Measurements from ENCODE around the gene ZNF805. TPM values are rescaled to one million over a fixed set of nuclear protein-coding genes. Genes with fewer than 3 reads are reported as not detected.

The ZNF805 gene
- total RNA-seq, 4 donors from 2014 or later, result 7.4 to 17.0 (median 10.1) TPM

DNA sequence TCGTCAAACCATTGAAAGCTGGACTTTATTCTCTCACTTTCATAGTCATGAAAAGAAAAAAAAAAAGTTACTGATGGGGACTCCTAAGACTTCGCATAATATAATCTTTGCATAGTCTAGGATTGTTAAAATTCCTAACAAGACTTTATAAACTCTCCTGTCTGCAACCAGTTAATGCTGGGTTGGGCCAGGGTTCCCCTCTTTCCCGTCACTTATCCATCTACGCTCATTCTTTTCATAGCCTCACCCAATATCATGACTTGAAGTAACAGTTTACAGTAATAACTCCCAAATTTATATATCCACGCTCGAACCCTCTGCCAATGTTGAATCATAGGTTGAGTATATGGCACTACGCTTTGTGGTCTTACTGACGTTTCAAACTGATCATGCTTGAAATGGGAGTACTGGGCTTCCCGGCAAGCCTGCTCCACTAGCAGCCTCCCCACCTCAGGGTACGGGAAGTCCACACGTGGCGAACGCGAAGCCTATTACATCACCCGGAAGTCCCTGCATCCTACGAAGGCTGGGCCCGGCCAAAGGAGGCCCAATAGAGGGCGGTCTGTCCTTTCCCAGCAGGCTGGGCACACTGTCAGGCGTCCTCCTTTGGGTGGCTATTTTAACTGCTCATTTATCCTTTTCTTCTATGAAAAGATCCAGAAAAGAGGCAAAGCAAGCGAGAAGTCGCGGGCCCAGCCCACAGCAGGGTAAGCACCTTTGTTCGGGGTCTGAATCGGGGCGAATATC is 39.2 kb downstream of the ZNF805 start:
- peaks cover 0 to 27% (median 10%) of the 10 kb centered on the region in 4 donors for H3K4me1 ChIP-seq
- no peaks in the 10 kb centered on the region for H3K9me3 ChIP-seq
- H3K27ac ChIP-seq, result peak overlapping the region; percentile 95 to 100 (median 98)
- H3K27me3 ChIP-seq, result no peaks in the 10 kb centered on the region
- H3K4me3 ChIP-seq, result peak overlapping the region; percentile 76 to 90 (median 86)
- DNase-seq, result peak; percentile 86 to 95 (median 86)
- peaks cover 0 to 12% (median 0%) of the 10 kb centered on the region in 3 donors for H3K36me3 ChIP-seq
- peak; percentile 57 to 73 for TF ChIP-seq POLR2A (IDR thresholded peaks at IDR 0.05)
- TF ChIP-seq, protein P1, sequence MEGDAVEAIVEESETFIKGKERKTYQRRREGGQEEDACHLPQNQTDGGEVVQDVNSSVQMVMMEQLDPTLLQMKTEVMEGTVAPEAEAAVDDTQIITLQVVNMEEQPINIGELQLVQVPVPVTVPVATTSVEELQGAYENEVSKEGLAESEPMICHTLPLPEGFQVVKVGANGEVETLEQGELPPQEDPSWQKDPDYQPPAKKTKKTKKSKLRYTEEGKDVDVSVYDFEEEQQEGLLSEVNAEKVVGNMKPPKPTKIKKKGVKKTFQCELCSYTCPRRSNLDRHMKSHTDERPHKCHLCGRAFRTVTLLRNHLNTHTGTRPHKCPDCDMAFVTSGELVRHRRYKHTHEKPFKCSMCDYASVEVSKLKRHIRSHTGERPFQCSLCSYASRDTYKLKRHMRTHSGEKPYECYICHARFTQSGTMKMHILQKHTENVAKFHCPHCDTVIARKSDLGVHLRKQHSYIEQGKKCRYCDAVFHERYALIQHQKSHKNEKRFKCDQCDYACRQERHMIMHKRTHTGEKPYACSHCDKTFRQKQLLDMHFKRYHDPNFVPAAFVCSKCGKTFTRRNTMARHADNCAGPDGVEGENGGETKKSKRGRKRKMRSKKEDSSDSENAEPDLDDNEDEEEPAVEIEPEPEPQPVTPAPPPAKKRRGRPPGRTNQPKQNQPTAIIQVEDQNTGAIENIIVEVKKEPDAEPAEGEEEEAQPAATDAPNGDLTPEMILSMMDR (IDR thresholded peaks at IDR 0.05), result peak in 1 of 6 experiments; percentile 15

DNA sequence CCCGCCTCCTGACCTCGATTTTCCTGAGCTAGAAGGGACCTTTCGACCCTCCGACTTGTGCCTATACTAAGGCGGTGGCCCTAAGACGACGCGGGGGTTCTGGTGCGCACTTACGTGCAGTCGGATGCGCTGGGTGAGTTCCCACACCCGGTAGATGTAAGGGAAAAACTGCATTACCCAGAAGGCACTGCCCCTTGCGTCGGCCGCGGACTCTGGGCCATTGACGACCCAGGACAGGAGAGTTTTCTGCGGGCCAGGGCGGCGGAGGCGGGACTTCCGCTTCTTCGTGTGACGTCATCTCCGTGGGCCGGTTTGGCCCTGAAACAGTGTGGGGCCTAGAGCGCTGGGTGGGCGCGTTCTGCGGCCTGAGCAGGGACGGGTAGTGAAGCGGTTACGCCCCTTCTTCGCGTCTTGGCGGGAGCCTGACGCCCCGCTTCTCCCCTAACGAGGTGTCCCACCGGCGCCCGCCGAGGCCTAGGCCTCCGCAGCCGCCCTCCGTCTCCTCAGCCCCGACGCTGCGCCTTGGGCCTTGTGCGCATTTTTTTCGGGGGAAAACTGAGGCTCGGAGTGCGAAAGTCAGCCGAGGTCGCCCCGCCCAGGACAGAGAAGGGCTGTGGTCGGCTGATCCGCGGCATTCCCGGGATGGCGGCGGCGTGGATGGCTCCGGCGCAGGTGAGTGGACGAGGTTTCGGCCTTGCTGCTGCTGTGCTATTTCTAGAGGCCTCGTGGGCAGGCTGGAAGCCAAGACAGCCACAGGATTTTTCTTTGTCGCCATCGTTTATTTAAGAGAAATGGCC is 39.9 kb downstream of the ZNF805 start, which contains the start of gene ZNF460:
Gene ZNF460 (plus strand): TSS at position 321 of the 797 bp plus-strand sequence. CDS start 322 bp downstream, at position 643.
- Histone ChIP-seq H3K36me3 (peaks cover 0 to 19% (median 4%) of the 10 kb centered on the region in 3 donors), H3K4me1 (peaks cover 0 to 27% (median 10%) of the 10 kb centered on the region in 4 donors), H3K4me3 (peak within 1 kb of the TSS; percentile 76 to 90 (median 86)), H3K9me3 (no peaks in the 10 kb centered on the region), H3K27me3 (no peaks in the 10 kb centered on the region), H3K27ac (peak within 1 kb of the TSS; percentile 95 to 100 (median 98))
- TF ChIP-seq POLR2A (IDR thresholded peaks at IDR 0.05), result peak; percentile 14 to 55
- TF ChIP-seq, protein P1 (IDR thresholded peaks at IDR 0.05), result peak in 1 of 6 experiments; percentile 9
- DNase-seq, result peak; percentile 94 to 99 (median 97)

DNA sequence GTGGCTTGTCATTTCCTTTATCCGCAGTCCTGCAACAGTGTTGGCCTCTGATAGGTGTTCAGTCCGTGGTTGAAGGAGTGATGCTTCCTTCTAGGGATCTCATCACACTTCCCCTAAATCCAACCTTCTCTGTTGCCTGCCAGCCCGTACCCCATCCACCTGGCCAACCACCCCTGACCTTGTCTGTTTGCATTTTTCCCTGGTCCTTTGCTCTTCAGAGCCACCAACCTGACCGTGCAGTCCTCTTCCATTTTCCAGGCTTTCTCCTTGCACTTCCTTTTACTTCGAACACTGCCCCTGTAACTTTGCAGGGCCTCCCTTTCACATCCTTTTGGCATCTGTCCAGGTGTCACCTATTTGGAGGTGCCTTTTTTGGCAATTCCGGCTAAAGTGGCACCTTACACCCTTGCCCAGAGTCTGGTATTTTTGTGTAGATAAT is 40.5 kb downstream of the ZNF805 start:
- DNase-seq, result peak in 1 of 3 donors; percentile 21
- peaks cover 0 to 25% (median 5%) of the 10 kb centered on the region in 3 donors for H3K36me3 ChIP-seq
- H3K27me3 ChIP-seq, result no peaks in the 10 kb centered on the region
- peak overlapping the region; percentile 76 to 90 (median 86) for H3K4me3 ChIP-seq
- H3K27ac ChIP-seq, result peak overlapping the region; percentile 95 to 100 (median 98)
- no peak for TF ChIP-seq POLR2A (IDR thresholded peaks at IDR 0.05)
- TF ChIP-seq, protein P1 (IDR thresholded peaks at IDR 0.05), result no peak
- H3K4me1 ChIP-seq, result peaks cover 0 to 27% (median 10%) of the 10 kb centered on the region in 4 donors
- H3K9me3 ChIP-seq, result no peaks in the 10 kb centered on the region

DNA sequence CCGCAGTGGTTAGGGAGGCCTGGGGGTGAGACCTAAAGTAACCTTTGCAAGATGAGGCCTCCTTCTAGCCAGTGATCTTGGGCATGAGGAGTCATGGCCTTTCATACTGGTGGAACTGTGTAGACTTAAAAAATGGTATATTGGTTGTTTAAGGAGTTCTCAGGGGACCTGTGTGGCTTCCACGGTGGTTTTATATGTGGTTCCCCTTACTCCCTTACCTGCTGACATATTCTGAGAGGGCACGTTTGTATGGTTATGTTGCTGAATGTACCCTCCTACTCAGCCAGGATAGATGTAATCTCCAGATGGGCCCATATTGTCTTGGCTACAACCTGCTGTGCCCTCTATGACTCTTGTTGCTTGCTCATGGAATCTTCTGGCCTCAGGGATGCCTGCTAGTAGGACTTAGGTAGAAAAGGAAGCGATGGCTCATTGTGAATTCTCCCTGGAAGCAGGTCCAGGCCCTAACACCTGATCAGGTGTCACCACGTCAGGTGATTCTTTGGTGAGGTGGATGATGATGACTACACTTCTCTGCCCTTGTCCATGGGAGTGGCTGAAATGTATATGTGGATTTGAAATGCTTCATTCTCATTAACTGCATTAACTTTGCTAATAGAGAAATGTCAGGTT is 41.7 kb downstream of the ZNF805 start:
- Histone ChIP-seq H3K27me3 (no peaks in the 10 kb centered on the region), H3K4me3 (peak overlapping the region in 1 of 4 donors; percentile 90), H3K27ac (no peak overlapping the region), H3K4me1 (peaks cover 0 to 27% (median 10%) of the 10 kb centered on the region in 4 donors), H3K9me3 (no peaks in the 10 kb centered on the region), H3K36me3 (peaks cover 0 to 36% (median 5%) of the 10 kb centered on the region in 3 donors)
- DNase-seq, result no peak
- TF ChIP-seq, protein P1 (IDR thresholded peaks at IDR 0.05), result no peak
- TF ChIP-seq POLR2A (IDR thresholded peaks at IDR 0.05), result no peak

DNA sequence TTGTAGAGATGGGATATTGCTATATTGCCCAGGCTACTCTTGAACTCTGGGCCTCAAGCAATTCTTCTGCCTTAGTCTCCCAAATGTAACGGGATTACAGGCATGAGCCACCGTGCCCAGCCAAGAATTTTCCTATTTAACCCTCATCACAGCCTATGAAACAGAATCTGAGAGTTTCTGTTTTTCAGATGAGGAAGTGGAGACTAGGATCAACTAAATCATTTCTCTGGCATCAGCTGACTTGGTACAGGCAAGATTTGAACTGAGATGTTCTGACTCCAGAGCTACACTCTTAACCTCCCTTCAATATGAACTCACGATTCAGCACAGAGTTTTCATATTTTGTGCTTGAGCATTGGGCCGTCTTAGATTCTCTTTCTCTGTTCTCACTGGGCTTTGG is 47.9 kb downstream of the ZNF805 start:
- peaks cover 0 to 33% (median 4%) of the 10 kb centered on the region in 4 donors for H3K9me3 ChIP-seq
- TF ChIP-seq POLR2A (IDR thresholded peaks at IDR 0.05), result no peak
- TF ChIP-seq, protein P1 (IDR thresholded peaks at IDR 0.05), result no peak
- H3K27ac ChIP-seq, result no peak overlapping the region
- no peak for DNase-seq
- no peak overlapping the region for H3K4me3 ChIP-seq
- peaks cover 0 to 3% (median 0%) of the 10 kb centered on the region in 4 donors for H3K4me1 ChIP-seq
- peaks cover 0 to 99% (median 32%) of the 10 kb centered on the region in 3 donors for H3K36me3 ChIP-seq
- H3K27me3 ChIP-seq, result no peaks in the 10 kb centered on the region

All from Peyer's patch (tissue), 4 donors.